ENCODE measurements around the gene NT5C1A. TPM values are rescaled to one million over a fixed set of nuclear protein-coding genes. Genes with fewer than 3 reads are reported as not detected.

The NT5C1A gene
- total RNA-seq, 2 donors from 2014 or later, result not detected

DNA sequence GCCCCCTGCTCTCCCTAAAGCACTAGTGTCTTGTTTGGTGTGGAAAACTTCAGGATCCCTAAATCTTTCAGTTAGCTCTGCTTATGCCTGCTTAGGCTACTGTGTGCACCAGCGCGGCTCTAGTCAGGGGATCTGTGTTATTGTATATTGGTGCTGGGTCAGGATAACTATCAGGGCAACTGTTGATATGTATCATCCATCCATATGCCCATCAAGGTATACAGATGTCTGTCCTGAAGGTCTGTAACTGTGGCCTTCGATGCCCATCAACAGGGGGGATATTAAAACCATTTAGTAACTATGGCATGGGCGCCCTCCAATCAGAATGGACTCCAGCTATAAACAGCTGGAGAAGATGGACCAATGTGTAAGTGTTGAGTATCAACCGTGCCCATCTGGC lies 12.4 kb downstream of the NT5C1A start:
- no peak for ATAC-seq (replicated peaks)
- H3K27me3 Mint-ChIP-seq, result no peaks in the 10 kb centered on the region
- no peaks in the 10 kb centered on the region for H3K9me3 Mint-ChIP-seq
- no peaks in the 10 kb centered on the region for H3K36me3 Mint-ChIP-seq (ENCODE audit: low read depth)
- H3K27ac Mint-ChIP-seq, result no peak overlapping the region
- peaks cover 4% of the 10 kb centered on the region for H3K4me1 Mint-ChIP-seq
- no peak overlapping the region for H3K4me3 Mint-ChIP-seq

DNA sequence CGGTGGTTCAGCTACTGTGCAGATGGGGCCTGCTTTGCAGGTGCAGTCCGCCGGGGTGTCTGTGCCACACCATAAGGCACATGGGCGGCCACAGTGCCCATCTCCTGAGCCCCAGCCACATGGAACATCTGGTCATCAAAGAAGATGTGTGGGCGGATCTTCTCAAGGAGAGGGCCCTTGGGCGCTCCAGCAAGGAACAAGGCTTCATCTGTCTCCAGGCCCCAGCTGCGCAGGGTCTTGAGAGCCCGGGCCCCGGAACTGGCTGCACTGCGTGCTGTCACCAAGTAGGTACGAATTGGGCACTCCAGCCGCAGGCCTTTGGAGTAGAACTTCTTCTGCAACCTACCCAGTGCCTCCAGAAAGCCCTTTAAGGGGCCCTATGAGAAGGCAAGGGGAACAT lies 12.8 kb downstream of the NT5C1A start:
- no peaks in the 10 kb centered on the region for H3K36me3 Mint-ChIP-seq (ENCODE audit: low read depth)
- no peaks in the 10 kb centered on the region for H3K9me3 Mint-ChIP-seq
- no peak overlapping the region for H3K4me3 Mint-ChIP-seq
- no peaks in the 10 kb centered on the region for H3K27me3 Mint-ChIP-seq
- H3K27ac Mint-ChIP-seq, result no peak overlapping the region
- H3K4me1 Mint-ChIP-seq, result peaks cover 4% of the 10 kb centered on the region
- ATAC-seq (replicated peaks), result no peak

DNA sequence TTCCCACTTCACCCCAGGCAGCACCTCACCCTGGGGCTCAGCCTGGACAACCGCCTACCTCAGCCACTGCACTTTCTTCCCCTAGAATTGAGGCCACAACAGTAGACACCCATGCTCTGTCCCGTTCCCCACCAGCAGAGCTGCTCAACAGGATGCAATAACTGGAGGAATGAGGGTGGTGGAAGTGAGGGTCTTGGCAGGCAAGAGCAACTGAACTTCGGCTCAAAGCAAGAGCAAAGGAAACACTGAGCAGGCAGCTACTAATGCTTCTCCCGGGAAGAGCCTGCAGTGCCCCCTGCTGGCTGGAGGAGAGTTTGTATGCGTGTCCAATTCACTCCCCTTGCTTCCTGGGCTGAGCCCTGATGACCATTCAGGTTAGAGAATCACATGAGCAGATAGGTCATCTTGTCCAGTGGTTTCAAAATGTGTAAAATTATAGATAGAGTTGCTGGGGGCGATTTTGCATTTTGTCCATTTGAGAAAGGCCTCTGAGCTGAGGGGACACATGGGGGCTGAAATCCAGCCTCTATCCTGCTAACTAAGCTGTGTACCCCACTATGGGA lies 13.9 kb downstream of the NT5C1A start:
- H3K27me3 Mint-ChIP-seq, result no peaks in the 10 kb centered on the region
- H3K4me1 Mint-ChIP-seq, result peaks cover 9% of the 10 kb centered on the region
- no peaks in the 10 kb centered on the region for H3K9me3 Mint-ChIP-seq
- no peaks in the 10 kb centered on the region for H3K36me3 Mint-ChIP-seq (ENCODE audit: low read depth)
- ATAC-seq (replicated peaks), result peak; percentile 77
- no peak overlapping the region for H3K4me3 Mint-ChIP-seq
- no peak overlapping the region for H3K27ac Mint-ChIP-seq

DNA sequence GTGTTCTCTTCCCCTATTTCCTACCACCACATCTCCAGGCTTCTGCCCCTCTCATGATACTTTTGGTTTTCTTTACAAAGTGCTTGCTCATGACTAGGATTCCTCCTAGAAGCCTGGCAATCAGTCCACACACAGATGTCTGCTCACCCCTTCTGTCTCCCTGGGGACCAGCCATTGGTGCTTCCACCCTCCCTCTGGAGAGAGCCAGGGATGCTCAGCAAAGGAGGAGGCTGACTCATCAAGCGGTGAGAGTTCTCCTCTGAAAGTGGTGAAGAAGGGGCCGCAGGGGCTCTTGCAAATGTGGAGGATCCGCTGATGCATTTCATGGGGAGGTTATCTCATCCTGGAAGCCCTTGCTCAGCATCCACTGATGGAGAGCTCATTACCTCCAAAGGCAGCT lies 14.5 kb downstream of the NT5C1A start:
- H3K9me3 Mint-ChIP-seq, result no peaks in the 10 kb centered on the region
- H3K27ac Mint-ChIP-seq, result no peak overlapping the region
- peaks cover 9% of the 10 kb centered on the region for H3K4me1 Mint-ChIP-seq
- no peak overlapping the region for H3K4me3 Mint-ChIP-seq
- no peaks in the 10 kb centered on the region for H3K36me3 Mint-ChIP-seq (ENCODE audit: low read depth)
- no peak for ATAC-seq (replicated peaks)
- no peaks in the 10 kb centered on the region for H3K27me3 Mint-ChIP-seq

DNA sequence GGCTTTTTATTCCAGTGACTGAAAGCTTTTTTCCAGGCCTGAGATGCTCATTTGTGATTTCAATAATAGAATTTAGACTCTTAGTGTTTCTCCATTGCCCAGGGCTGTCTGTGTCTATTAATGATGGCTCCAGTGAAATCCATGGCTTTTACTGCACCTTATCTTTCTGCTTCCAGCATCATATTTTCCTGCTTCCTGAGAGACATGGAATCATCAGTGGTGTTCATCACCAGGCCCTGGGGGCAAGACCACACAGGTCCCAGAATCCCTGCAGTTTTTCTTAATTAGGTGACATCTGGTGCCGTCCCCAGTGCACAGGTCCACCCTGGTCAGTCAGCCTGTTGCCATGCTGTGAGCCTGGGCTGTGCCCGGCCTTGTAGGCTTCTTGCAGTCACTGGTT lies 15.5 kb downstream of the NT5C1A start:
- ATAC-seq (replicated peaks), result no peak
- H3K27me3 Mint-ChIP-seq, result no peaks in the 10 kb centered on the region
- H3K27ac Mint-ChIP-seq, result no peak overlapping the region
- no peaks in the 10 kb centered on the region for H3K9me3 Mint-ChIP-seq
- no peak overlapping the region for H3K4me3 Mint-ChIP-seq
- peaks cover 9% of the 10 kb centered on the region for H3K4me1 Mint-ChIP-seq
- no peaks in the 10 kb centered on the region for H3K36me3 Mint-ChIP-seq (ENCODE audit: low read depth)

DNA sequence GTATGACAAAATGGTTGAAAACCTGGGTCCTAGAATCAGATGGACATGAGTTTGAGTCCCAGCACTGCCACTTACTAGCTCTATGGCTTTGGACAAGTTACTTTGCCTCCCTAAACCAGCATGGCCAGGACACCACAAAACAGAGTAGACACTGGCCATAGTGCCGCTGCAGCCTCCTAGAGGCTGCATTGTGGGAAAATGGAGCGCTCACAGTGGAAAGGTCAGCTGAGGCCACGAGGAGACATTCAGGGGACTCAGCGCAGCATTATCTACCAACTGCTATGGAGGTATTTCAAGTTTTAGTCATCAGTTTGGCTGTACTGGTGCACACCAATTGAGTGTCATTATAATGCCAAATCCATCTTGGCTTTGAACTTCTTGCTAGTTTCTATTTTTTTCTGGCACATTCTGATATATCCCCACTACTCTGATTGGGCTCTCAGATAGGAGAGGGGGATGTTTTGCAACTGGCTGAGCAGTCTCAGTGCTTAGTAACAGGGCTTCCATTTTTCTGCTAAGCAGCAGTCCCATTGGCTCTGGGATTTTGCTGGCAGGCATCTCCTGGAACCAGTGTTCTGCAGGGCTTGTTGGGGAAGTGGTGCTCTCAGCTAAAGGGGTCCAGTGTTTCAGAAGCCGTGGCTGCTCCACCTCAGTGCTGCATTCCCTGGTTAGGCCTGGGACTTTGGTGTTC lies 16.2 kb downstream of the NT5C1A start:
- Mint-ChIP-seq H3K4me1 (peaks cover 9% of the 10 kb centered on the region), H3K9me3 (no peaks in the 10 kb centered on the region), H3K27me3 (no peaks in the 10 kb centered on the region), H3K27ac (no peak overlapping the region), H3K36me3 (ENCODE audit: low read depth) (no peaks in the 10 kb centered on the region), H3K4me3 (no peak overlapping the region)
- no peak for ATAC-seq (replicated peaks)

DNA sequence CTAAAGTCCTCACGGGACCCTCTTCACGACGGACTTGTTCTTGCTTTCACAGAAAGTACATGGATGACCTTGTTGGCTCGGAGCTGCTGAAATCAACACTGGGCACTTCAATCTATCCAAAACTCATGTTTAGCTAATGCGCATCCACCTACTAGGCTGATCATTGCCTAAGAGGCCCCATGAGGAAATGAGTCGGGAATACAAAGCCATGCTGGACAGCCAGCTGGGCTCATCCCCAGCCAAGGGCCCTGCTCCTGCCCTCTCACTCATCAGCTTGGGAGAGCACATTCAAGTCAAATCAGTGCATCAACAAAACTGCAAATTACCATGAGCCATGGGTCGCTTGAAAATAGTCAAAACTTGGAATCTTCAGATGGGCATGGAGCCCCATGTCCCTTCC lies 17.6 kb downstream of the NT5C1A start:
- H3K27me3 Mint-ChIP-seq, result no peaks in the 10 kb centered on the region
- ATAC-seq (replicated peaks), result no peak
- H3K27ac Mint-ChIP-seq, result no peak overlapping the region
- H3K9me3 Mint-ChIP-seq, result no peaks in the 10 kb centered on the region
- H3K4me1 Mint-ChIP-seq, result peaks cover 9% of the 10 kb centered on the region
- H3K4me3 Mint-ChIP-seq, result no peak overlapping the region
- H3K36me3 Mint-ChIP-seq (ENCODE audit: low read depth), result no peaks in the 10 kb centered on the region

DNA sequence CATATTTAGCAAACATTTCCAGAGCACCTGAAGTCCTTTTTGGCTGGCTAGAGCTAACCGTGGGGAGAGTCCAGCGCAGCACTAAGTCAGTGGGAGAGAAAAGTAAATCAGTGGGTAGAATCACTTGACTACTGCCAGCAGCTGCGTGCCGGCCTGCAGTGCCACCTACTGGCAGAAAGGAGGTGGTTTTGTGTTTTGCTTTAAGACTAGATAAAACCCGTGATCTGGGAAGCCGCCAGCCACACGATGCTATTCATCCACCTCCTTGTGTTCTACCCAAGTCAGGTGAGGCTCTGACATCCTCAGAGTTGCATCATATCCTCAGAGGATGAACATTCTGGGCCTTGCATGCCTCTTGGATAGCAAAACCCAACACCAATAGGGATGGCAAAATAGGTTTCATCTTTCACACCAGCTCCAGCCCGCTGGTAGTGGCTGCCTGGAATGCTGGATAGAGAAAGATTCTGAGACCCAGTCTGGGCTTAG lies 18.3 kb downstream of the NT5C1A start:
- ATAC-seq (replicated peaks), result peak; percentile 77
- H3K9me3 Mint-ChIP-seq, result no peaks in the 10 kb centered on the region
- H3K4me1 Mint-ChIP-seq, result peaks cover 9% of the 10 kb centered on the region
- no peak overlapping the region for H3K27ac Mint-ChIP-seq
- H3K4me3 Mint-ChIP-seq, result no peak overlapping the region
- H3K27me3 Mint-ChIP-seq, result no peaks in the 10 kb centered on the region
- H3K36me3 Mint-ChIP-seq (ENCODE audit: low read depth), result no peaks in the 10 kb centered on the region

DNA sequence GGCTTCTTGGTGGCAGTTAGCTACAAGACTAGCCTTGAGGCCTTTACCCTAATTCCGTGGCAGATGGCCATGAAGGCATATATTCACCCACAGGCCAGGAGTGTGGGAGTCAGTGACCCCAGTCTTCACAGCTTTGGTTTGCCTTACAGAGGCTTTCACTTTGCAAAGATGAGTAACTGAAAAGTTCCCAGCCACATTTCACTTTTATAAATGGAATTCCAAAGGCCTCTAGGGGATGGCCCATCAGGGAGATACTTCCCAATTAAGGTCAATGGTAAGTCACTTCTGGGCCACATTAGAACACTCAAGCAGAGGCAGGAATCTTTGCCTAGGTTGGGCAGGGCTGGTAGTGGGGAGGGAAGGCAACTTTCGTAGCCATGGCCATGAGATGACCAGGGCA lies 19.4 kb downstream of the NT5C1A start:
- H3K27ac Mint-ChIP-seq, result no peak overlapping the region
- H3K4me1 Mint-ChIP-seq, result peaks cover 4% of the 10 kb centered on the region
- no peak overlapping the region for H3K4me3 Mint-ChIP-seq
- no peaks in the 10 kb centered on the region for H3K27me3 Mint-ChIP-seq
- H3K36me3 Mint-ChIP-seq (ENCODE audit: low read depth), result no peaks in the 10 kb centered on the region
- ATAC-seq (replicated peaks), result no peak
- H3K9me3 Mint-ChIP-seq, result no peaks in the 10 kb centered on the region

DNA sequence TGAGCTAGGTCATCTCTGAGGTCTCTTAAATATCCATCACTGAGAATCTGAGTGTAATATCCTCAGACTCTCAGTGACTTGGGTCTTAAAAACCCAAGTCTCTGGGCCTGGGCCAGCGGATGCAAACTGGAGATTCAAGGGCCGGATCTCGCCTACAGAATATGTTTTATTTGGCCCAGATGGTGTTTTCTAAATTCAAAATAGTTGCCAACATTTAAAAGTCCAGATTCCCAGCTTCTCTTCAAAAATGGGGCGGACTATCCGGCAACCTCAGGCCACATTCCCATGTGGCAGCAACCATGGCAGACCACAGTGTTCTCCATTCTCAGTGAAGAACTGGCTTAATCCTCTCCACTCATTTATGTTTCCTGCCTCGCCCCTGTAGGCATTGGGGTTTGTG lies 19.8 kb downstream of the NT5C1A start:
- Mint-ChIP-seq H3K36me3 (ENCODE audit: low read depth) (no peaks in the 10 kb centered on the region), H3K4me3 (no peak overlapping the region), H3K27ac (no peak overlapping the region), H3K9me3 (no peaks in the 10 kb centered on the region), H3K4me1 (peaks cover 4% of the 10 kb centered on the region), H3K27me3 (no peaks in the 10 kb centered on the region)
- ATAC-seq (replicated peaks), result no peak

DNA sequence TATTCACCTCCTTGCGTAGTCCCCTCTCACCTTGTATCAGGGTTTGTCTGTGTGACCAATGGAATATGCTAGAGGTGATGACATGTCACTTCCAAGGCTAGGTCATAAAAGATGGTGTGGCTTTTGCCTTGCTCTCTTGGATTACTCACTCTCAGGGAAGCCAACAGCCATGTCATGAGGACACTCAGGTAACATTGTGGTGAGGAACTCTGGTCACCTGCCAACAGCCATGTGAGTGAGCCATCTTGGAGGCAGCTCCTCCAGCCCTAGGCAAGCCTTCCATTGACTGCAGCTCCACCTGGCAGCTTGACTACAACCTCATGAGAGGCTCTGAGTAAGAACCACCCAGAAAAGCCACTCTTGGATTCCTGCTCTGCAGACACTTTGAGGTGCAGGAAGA lies 21.5 kb downstream of the NT5C1A start:
- H3K27me3 Mint-ChIP-seq, result no peaks in the 10 kb centered on the region
- no peak overlapping the region for H3K4me3 Mint-ChIP-seq
- no peak for ATAC-seq (replicated peaks)
- H3K9me3 Mint-ChIP-seq, result no peaks in the 10 kb centered on the region
- no peaks in the 10 kb centered on the region for H3K36me3 Mint-ChIP-seq (ENCODE audit: low read depth)
- peaks cover 4% of the 10 kb centered on the region for H3K4me1 Mint-ChIP-seq
- H3K27ac Mint-ChIP-seq, result no peak overlapping the region

DNA sequence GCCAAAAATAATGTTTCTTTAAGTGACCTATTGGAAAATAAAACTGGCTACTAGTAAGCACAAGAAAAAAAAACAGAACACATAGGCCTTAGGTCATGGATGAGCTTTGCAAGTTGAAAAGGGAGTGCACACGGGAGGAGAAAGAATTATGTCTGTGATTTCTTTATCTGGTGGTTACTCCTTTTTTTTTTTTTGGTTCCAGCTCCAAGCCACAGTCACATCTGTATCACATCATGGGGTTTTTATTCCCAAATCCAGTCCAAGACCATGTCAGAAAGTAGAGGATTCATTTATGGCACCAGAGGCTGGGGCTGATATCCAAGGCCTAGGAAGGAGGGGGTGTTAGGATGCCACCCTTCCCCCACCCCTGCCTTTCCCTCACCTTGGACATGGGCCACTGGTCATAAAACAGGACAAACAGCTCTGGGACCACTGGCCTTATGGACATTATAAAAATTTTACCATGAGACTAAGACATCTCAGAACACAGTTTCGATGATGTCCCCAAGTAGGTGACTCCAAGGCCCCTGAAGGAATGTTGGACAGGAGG lies 22.2 kb downstream of the NT5C1A start:
- no peaks in the 10 kb centered on the region for H3K36me3 Mint-ChIP-seq (ENCODE audit: low read depth)
- no peak for ATAC-seq (replicated peaks)
- peaks cover 4% of the 10 kb centered on the region for H3K4me1 Mint-ChIP-seq
- H3K4me3 Mint-ChIP-seq, result no peak overlapping the region
- H3K9me3 Mint-ChIP-seq, result no peaks in the 10 kb centered on the region
- no peak overlapping the region for H3K27ac Mint-ChIP-seq
- H3K27me3 Mint-ChIP-seq, result no peaks in the 10 kb centered on the region

DNA sequence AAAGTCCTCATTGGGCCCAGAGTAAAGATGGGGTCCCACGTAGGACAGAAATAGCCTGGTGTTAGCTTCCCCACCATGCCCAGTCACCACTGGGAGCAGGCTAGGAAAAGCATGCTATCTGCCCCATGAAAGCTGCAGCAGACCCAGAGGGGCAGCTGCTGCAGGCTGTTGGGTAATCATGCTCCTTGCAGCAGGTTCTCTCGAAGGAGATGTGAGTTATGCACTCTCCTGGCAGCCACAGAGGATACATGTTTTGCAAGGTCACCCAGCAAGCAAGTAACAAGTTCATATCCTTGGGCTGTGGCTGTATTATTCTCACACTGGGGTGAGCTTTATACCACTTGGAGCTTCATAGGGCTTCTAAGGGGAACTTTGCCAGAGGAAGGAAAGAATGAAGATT lies 23.4 kb downstream of the NT5C1A start:
- no peaks in the 10 kb centered on the region for H3K36me3 Mint-ChIP-seq (ENCODE audit: low read depth)
- H3K4me1 Mint-ChIP-seq, result peaks cover 4% of the 10 kb centered on the region
- H3K4me3 Mint-ChIP-seq, result no peak overlapping the region
- no peaks in the 10 kb centered on the region for H3K9me3 Mint-ChIP-seq
- H3K27me3 Mint-ChIP-seq, result no peaks in the 10 kb centered on the region
- no peak for ATAC-seq (replicated peaks)
- H3K27ac Mint-ChIP-seq, result no peak overlapping the region

DNA sequence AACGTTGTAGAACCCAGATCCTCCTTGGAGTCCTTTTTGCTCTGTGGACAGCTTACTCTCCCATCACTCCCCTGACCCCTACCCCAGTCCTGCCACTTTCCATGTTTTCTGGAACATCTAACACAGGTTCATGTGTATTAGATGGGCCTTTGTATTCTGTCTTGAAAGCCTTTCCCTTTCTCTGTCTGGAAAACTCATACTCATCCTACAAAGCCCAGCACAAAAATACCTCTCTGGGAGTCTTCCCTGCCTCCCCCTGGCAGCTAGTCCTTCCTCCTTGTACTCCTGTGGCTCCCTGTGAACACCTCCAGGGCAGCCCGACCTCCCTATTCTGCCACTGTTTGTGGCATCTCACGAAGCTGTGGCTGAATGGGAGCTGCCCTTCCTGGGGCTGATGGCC lies 24.7 kb downstream of the NT5C1A start:
- ATAC-seq (replicated peaks), result no peak
- H3K27ac Mint-ChIP-seq, result peak overlapping the region; percentile 55
- no peak overlapping the region for H3K4me3 Mint-ChIP-seq
- no peaks in the 10 kb centered on the region for H3K36me3 Mint-ChIP-seq (ENCODE audit: low read depth)
- no peaks in the 10 kb centered on the region for H3K27me3 Mint-ChIP-seq
- no peaks in the 10 kb centered on the region for H3K9me3 Mint-ChIP-seq
- no peaks in the 10 kb centered on the region for H3K4me1 Mint-ChIP-seq

DNA sequence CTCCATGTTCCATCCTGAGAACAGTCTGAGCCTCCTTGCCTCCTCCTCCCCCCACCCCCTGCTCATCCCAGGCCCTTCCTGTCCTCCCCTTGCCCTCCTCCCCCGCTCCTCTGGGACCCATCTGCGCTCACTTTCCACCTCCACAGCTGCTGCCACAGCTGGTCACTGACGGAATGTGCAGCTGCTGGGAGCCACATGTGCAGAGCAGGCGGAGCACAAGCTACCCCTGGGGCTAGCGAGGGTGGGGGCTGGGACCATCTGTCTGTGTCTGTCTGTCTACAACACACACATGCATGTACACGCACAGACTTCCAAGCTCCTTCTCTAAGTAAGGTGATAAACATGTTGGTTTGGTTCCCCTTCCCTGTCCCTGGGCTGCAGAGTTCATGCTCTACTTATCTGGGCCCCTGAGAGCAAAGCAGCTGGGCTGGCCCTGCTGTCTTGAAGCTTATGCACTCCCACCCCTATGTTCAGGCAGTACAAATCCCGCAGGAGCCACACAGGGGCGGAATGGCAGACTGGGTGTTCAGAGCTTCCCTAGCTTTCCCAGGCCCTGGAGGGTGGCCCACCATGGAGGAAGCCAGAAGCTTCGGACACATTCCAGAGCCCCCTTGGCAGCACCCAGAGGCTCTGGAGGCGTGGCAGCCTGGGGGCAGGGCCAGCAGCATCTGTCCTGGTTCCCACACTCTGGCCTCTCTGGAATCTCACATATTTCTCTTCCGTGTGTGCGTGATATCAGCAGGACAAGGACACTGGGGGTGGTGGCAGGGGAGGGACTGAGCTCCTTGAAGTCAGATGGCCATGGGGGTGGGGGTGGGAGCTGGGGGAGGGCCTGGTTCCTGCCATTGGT lies 25.4 kb downstream of the NT5C1A start:
- Mint-ChIP-seq H3K4me1 (no peaks in the 10 kb centered on the region), H3K36me3 (ENCODE audit: low read depth) (no peaks in the 10 kb centered on the region), H3K27me3 (no peaks in the 10 kb centered on the region), H3K27ac (no peak overlapping the region), H3K4me3 (no peak overlapping the region), H3K9me3 (no peaks in the 10 kb centered on the region)
- ATAC-seq (replicated peaks), result no peak
